ENCODE results near the gene LRIT3.

LRIT3 gene

GRCh38 chr4:109908731-109909130, 60.8 kb downstream of the LRIT3 start:
- no peak for TF ChIP-seq TOX (CRISPR knock-in tag; IDR thresholded peaks at IDR 0.05; ENCODE audit: borderline replicate concordance)
- TF ChIP-seq CREB5 (CRISPR knock-in tag; IDR thresholded peaks at IDR 0.05; ENCODE audit: low read depth) = no peak
- no peak for TF ChIP-seq CSDC2 (CRISPR knock-in tag; IDR thresholded peaks at IDR 0.05)
- no peak for TF ChIP-seq ZNF565 (CRISPR knock-in tag; conservative IDR thresholded peaks at IDR 0.05; ENCODE audit: low read depth)
- no peak for TF ChIP-seq ZFP30 (CRISPR knock-in tag; IDR thresholded peaks at IDR 0.05)
- no peak for TF ChIP-seq ARNTL (CRISPR knock-in tag; IDR thresholded peaks at IDR 0.05; ENCODE audit: borderline replicate concordance, low read depth)
- no peak for TF ChIP-seq ZNF70 (CRISPR knock-in tag; IDR thresholded peaks at IDR 0.05)
- TF ChIP-seq ESRRG (CRISPR knock-in tag; IDR thresholded peaks at IDR 0.05) = no peak
- no peak for TF ChIP-seq PATZ1 (CRISPR knock-in tag; IDR thresholded peaks at IDR 0.05; ENCODE audit: borderline replicate concordance)
- no peak for TF ChIP-seq POU6F1 (CRISPR knock-in tag; IDR thresholded peaks at IDR 0.05; ENCODE audit: borderline replicate concordance, low read depth)
- no peak for TF ChIP-seq ZC3H10 (CRISPR knock-in tag; IDR thresholded peaks at IDR 0.05)
- ATAC-seq = no peak

GRCh38 chr4:109910256-109910655, 62.3 kb downstream of the LRIT3 start:
- ATAC-seq = no peak
- TF ChIP-seq ZNF70 (CRISPR knock-in tag; IDR thresholded peaks at IDR 0.05) (no peak), BACH2 (CRISPR knock-in tag; IDR thresholded peaks at IDR 0.05; ENCODE audit: borderline replicate concordance) (no peak), SNAI2 (CRISPR knock-in tag; IDR thresholded peaks at IDR 0.05) (no peak), RARB (CRISPR knock-in tag; IDR thresholded peaks at IDR 0.05) (no peak)

GRCh38 chr4:109912706-109913595, 65.0 kb downstream of the LRIT3 start, which contains the start of gene EGF:
Gene EGF (plus strand): TSS chr4:109912883. CDS start chr4:109913336, 453 bp downstream.
- ATAC-seq = peak; percentile 79
- TF ChIP-seq POU6F1 (CRISPR knock-in tag; IDR thresholded peaks at IDR 0.05; ENCODE audit: borderline replicate concordance, low read depth) (no peak), CSDC2 (CRISPR knock-in tag; IDR thresholded peaks at IDR 0.05) (no peak), SNAI2 (CRISPR knock-in tag; IDR thresholded peaks at IDR 0.05) (no peak), ZNF565 (CRISPR knock-in tag; conservative IDR thresholded peaks at IDR 0.05; ENCODE audit: low read depth) (no peak), ZNF8 (CRISPR knock-in tag; IDR thresholded peaks at IDR 0.05) (no peak), BACH2 (CRISPR knock-in tag; IDR thresholded peaks at IDR 0.05; ENCODE audit: borderline replicate concordance) (no peak), PPARA (CRISPR knock-in tag; IDR thresholded peaks at IDR 0.05; ENCODE audit: borderline replicate concordance) (no peak), TOX (CRISPR knock-in tag; IDR thresholded peaks at IDR 0.05; ENCODE audit: borderline replicate concordance) (no peak), PATZ1 (CRISPR knock-in tag; IDR thresholded peaks at IDR 0.05; ENCODE audit: borderline replicate concordance) (no peak), TSHZ2 (CRISPR knock-in tag; IDR thresholded peaks at IDR 0.05) (no peak)

All from SK-N-SH treated with all-trans-retinoic acid at 6 μM for 48 hours (cell line).